HG03571 (cell line): ENCODE results near the gene HOXC10.

Experiments used
- ATAC-seq: cut with Tn5 transposase; IDR thresholded peaks from one replicate; pipeline ENCODE4 v1.9.1; 2021; ENCODE audit not compliant: unreplicated experiment

HOXC10 gene

GRCh38 chr12:53984901-53985691, at the start of gene HOXC10:
TSS of gene HOXC10 (plus strand) at chr12:53985146. CDS start at chr12:53985260, 114 bp downstream.
- ATAC-seq: no peak

GRCh38 chr12:53935383-53936341, 49.3 kb upstream of the HOXC10 start:
- ATAC-seq: no peak

GRCh38 chr12:53937099-53937498, 47.8 kb upstream of the HOXC10 start:
- no peak for ATAC-seq

- ATAC-seq: no peak
These were observed 47.2 kb upstream of the HOXC10 start for GRCh38 chr12:53937596-53938325.

GRCh38 chr12:53938326-53939140, 46.4 kb upstream of the HOXC10 start, which contains the start of gene HOXC13:
TSS of gene HOXC13 (plus strand) at chr12:53938831. CDS start at chr12:53938907, 76 bp downstream.
- no peak for ATAC-seq

- ATAC-seq: no peak
These were observed 45.5 kb upstream of the HOXC10 start for GRCh38 chr12:53939141-53940108.

GRCh38 chr12:53940443-53941014, 44.4 kb upstream of the HOXC10 start:
- no peak for ATAC-seq

GRCh38 chr12:53941187-53941586, 43.8 kb upstream of the HOXC10 start:
- ATAC-seq: no peak

- ATAC-seq: no peak
These were observed 43.2 kb upstream of the HOXC10 start for GRCh38 chr12:53941750-53942149.

GRCh38 chr12:53942467-53942997, 42.4 kb upstream of the HOXC10 start:
- no peak for ATAC-seq

GRCh38 chr12:53944209-53944608, 40.7 kb upstream of the HOXC10 start:
- no peak for ATAC-seq

- no peak for ATAC-seq
These were observed 39.8 kb upstream of the HOXC10 start for GRCh38 chr12:53944907-53945847.

- no peak for ATAC-seq
These were observed 37.2 kb upstream of the HOXC10 start for GRCh38 chr12:53947743-53948142.

- ATAC-seq: no peak
These were observed 36.0 kb upstream of the HOXC10 start for GRCh38 chr12:53948650-53949593.

- no peak for ATAC-seq
These were observed 35.1 kb upstream of the HOXC10 start for GRCh38 chr12:53949631-53950436.

GRCh38 chr12:53950437-53950773, 34.5 kb upstream of the HOXC10 start:
- ATAC-seq: no peak
